RPMI7951 (cell line): ENCODE data around the gene PATJ. TPM values are rescaled to one million over a fixed set of nuclear protein-coding genes. Genes with fewer than 3 reads are reported as not detected.
"Not testable (repeated sequence)": the region's sequence is repeated elsewhere in the genome, so short reads cannot be mapped to it uniquely, and the experiment has no call there.

Experiments
- DNase-seq: peaks from one replicate; pipeline ENCODE4 v3.0.0-alpha.2; 2012; ENCODE audit warnings: low read depth
- total RNA-seq: library from RNA; depleted of rRNA; stranded (reverse); fragments of >200 nt; shearing (Covaris generic); gene quantifications from 2 replicates; pipeline ENCODE4 v1.2.3, GENCODE V29; 2014; rRNA removed

PATJ gene
- 6.1 and 6.9 TPM in 2 replicates for total RNA-seq

- peak; percentile 8 for DNase-seq
These were observed at the start of gene PATJ for GRCh38 chr1:61741711-61742619. TSS of gene PATJ (plus strand) at chr1:61742480. CDS start at chr1:61762893, 20,413 bp downstream.

GRCh38 chr1:61699911-61700851 lies 42.1 kb upstream of the PATJ start:
- no peak for DNase-seq

- DNase-seq, result no peak
These were observed 33.0 kb upstream of the PATJ start for GRCh38 chr1:61708953-61709907.

GRCh38 chr1:61709908-61710289 lies 32.4 kb upstream of the PATJ start:
- DNase-seq, result no peak

- DNase-seq, result peak; percentile 18
These were observed 31.0 kb upstream of the PATJ start for GRCh38 chr1:61711257-61711656.

- DNase-seq, result no peak
These were observed 30.3 kb upstream of the PATJ start for GRCh38 chr1:61711969-61712368.

- not testable (repeated sequence) for DNase-seq
These were observed 23.1 kb upstream of the PATJ start for GRCh38 chr1:61718996-61719663.

GRCh38 chr1:61724506-61724812 lies 17.8 kb upstream of the PATJ start:
- peak; percentile 5 for DNase-seq

GRCh38 chr1:61724813-61725694 lies 17.2 kb upstream of the PATJ start, which contains the start of gene TM2D1:
TSS of gene TM2D1 (minus strand) at chr1:61725141. CDS start at chr1:61725120, 21 bp downstream.
- peak; percentile 91 for DNase-seq

- DNase-seq, result no peak
These were observed 14.7 kb upstream of the PATJ start for GRCh38 chr1:61727544-61727943.

GRCh38 chr1:61730679-61731078 lies 11.6 kb upstream of the PATJ start:
- DNase-seq, result not testable (repeated sequence)

- DNase-seq, result no peak
These were observed 9.6 kb upstream of the PATJ start for GRCh38 chr1:61732726-61733125.

- DNase-seq, result no peak
These were observed 1.3 kb upstream of the PATJ start for GRCh38 chr1:61740751-61741700.

GRCh38 chr1:61742620-61743430 lies 545 bp downstream of the PATJ start:
- DNase-seq, result peak; percentile 76

GRCh38 chr1:61743431-61743705 lies 1.1 kb downstream of the PATJ start:
- no peak for DNase-seq

GRCh38 chr1:61743716-61744580 lies 1.7 kb downstream of the PATJ start:
- peak; percentile 36 for DNase-seq

GRCh38 chr1:61746813-61747212 lies 4.5 kb downstream of the PATJ start:
- no peak for DNase-seq
